Liver (tissue), 9 donors: ENCODE measurements around the gene MCTP1. TPM values are rescaled to one million over a fixed set of nuclear protein-coding genes. Genes with fewer than 3 reads are reported as not detected.

Experiments used
- DNase-seq: peaks from one replicate; pipeline ENCODE4 v3.0.0-alpha.2; 2017; ENCODE audit warnings: low spot score
- H3K27ac ChIP-seq, 2 donors: one replicate each; pipeline ENCODE4 v1.7.0; 2013; ENCODE audit warnings: inconsistent platforms in 2 of 2, low read length in 2 of 2, control low read depth in 1 of 2, low read depth in 1 of 2, mild to moderate bottlenecking in 1 of 2
- H3K27me3 ChIP-seq, 4 donors: one replicate each; pipeline versions ENCODE4 v1.6.1 to v1.7.0; 2013; ENCODE audit warnings: low read length in 3 of 4, inconsistent platforms in 1 of 4, mild to moderate bottlenecking in 1 of 4, moderate library complexity in 1 of 4; ENCODE audit not compliant: control insufficient read depth in 4 of 4, insufficient read depth in 4 of 4
- H3K36me3 ChIP-seq, 4 donors: one replicate each; pipeline versions ENCODE4 v1.6.1 to v1.7.0; 2013; ENCODE audit warnings: low read length in 3 of 4, mild to moderate bottlenecking in 3 of 4, low read depth in 1 of 4, moderate library complexity in 1 of 4; ENCODE audit not compliant: control insufficient read depth in 4 of 4, insufficient read depth in 3 of 4
- H3K4me1 ChIP-seq, 4 donors: one replicate each; pipeline versions ENCODE4 v1.6.1 to v1.7.0; 2013; ENCODE audit warnings: low read length in 3 of 4, mild to moderate bottlenecking in 3 of 4, moderate library complexity in 1 of 4; ENCODE audit not compliant: control insufficient read depth in 4 of 4, insufficient read depth in 4 of 4
- H3K4me3 ChIP-seq, 3 donors: one replicate each; pipeline versions ENCODE4 v1.6.1 to v1.7.0; 2013; ENCODE audit warnings: low read length in 3 of 3, control low read depth in 1 of 3, low read depth in 1 of 3, mild to moderate bottlenecking in 1 of 3
- H3K9ac ChIP-seq, 2 donors: one replicate each; pipeline ENCODE4 v1.7.0; 2013; ENCODE audit warnings: low read length in 2 of 2, mild to moderate bottlenecking in 2 of 2, moderate library complexity in 2 of 2, control low read depth in 1 of 2, low read depth in 1 of 2
- H3K9me3 ChIP-seq, 4 donors: one replicate each; pipeline versions ENCODE4 v1.6.1 to v1.7.0; 2013; ENCODE audit warnings: low read length in 3 of 4; ENCODE audit not compliant: control insufficient read depth in 4 of 4
- EGR1 ChIP-seq, 2 donors: IDR thresholded peaks; 2 replicates each; pipeline ENCODE4 v1.6.1; 2016 to 2018; ENCODE audit warnings: antibody characterized with exemption in 2 of 2, low read depth in 2 of 2
- FOXA1 ChIP-seq: IDR thresholded peaks from 2 replicates; pipeline ENCODE4 v1.6.1; 2016; ENCODE audit warnings: antibody characterized with exemption
- FOXA2 ChIP-seq: IDR thresholded peaks from 2 replicates; pipeline ENCODE4 v1.6.1; 2016; ENCODE audit warnings: antibody characterized with exemption
- GABPA ChIP-seq, 2 donors: IDR thresholded peaks in 1 of 2; conservative IDR thresholded peaks in 1 of 2; 2 replicates each; pipeline ENCODE4 v1.6.1; 2016; ENCODE audit warnings: antibody characterized with exemption in 2 of 2, mild to moderate bottlenecking in 1 of 2, moderate library complexity in 1 of 2
- HNF4A ChIP-seq, 2 donors: conservative IDR thresholded peaks; 2 replicates each; pipeline ENCODE4 v1.6.1; 2016; ENCODE audit warnings: antibody characterized with exemption in 2 of 2, mild to moderate bottlenecking in 2 of 2
- HNF4G ChIP-seq: IDR thresholded peaks from 2 replicates; pipeline ENCODE4 v1.6.1; 2016; ENCODE audit warnings: antibody characterized with exemption
- JUND ChIP-seq, 2 donors: IDR thresholded peaks; 2 replicates each; pipeline ENCODE4 v1.6.1; 2016; ENCODE audit warnings: antibody characterized with exemption in 2 of 2
- NR2F2 ChIP-seq: IDR thresholded peaks from 2 replicates; pipeline ENCODE4 v1.6.1; 2016; ENCODE audit warnings: antibody characterized with exemption
- RAD21 ChIP-seq, 2 donors: IDR thresholded peaks; 2 replicates each; pipeline ENCODE4 v1.6.1; 2016; ENCODE audit warnings: antibody characterized with exemption in 2 of 2, mild to moderate bottlenecking in 2 of 2
- SP1 ChIP-seq: IDR thresholded peaks from 2 replicates; pipeline ENCODE4 v1.6.1; 2018; ENCODE audit warnings: antibody characterized with exemption, mild to moderate bottlenecking
- TAF1 ChIP-seq: conservative IDR thresholded peaks from 2 replicates; pipeline ENCODE4 v1.6.1; 2016; ENCODE audit warnings: antibody characterized with exemption, mild to moderate bottlenecking
- YY1 ChIP-seq: IDR thresholded peaks from 2 replicates; pipeline ENCODE4 v1.6.1; 2016; ENCODE audit warnings: antibody characterized with exemption, mild to moderate bottlenecking
- WGBS: extraction: QIAGEN DNeasy Blood & Tissue Kit; methylation state at CpG from one replicate; pipeline ENCODE4 v1.1.7; 2013; 5-methylcytosine and 5-hydroxymethylcytosine counted together
- polyA plus RNA-seq, 2 donors: library from polyadenylated mRNA; stranded (reverse) in 1 of 2; unstranded in 1 of 2; fragments of 200-250 nt in 1 of 2; fragments of >200 nt in 1 of 2; fragmentation: Nextera tagmentation in 1 of 2; extraction: Ambion mirVana in 1 of 2; gene quantifications; one replicate each; pipeline versions ENCODE4 v1.2.1 to v1.2.3, GENCODE V29; 2013 to 2015
- total RNA-seq, 2 donors: library from RNA; depleted of rRNA; stranded (reverse); fragments of >200 nt; gene quantifications; one replicate each; pipeline ENCODE4 v1.2.3, GENCODE V29; 2014
- TF ChIP-seq, protein P1 (sequence below): fragments of 150-350 bp; IDR thresholded peaks from 2 replicates; pipeline ENCODE4 v1.5.1; 2017; ENCODE audit warnings: improper control_type of control experiment, low read depth, low read length; ENCODE audit not compliant: missing input control
- TF ChIP-seq, protein P2 (sequence below): IDR thresholded peaks from 2 replicates; pipeline ENCODE4 v1.6.1; 2016; ENCODE audit warnings: antibody characterized with exemption
- donor health status: healthy.
- donor health status: healthy.
- donor health status: healthy.
- donor health status: healthy.
- donor health status: healthy.

The MCTP1 gene
- total and polyA plus RNA-seq, 4 donors: 0.67 to 7.6 (median 4.3) TPM

DNA sequence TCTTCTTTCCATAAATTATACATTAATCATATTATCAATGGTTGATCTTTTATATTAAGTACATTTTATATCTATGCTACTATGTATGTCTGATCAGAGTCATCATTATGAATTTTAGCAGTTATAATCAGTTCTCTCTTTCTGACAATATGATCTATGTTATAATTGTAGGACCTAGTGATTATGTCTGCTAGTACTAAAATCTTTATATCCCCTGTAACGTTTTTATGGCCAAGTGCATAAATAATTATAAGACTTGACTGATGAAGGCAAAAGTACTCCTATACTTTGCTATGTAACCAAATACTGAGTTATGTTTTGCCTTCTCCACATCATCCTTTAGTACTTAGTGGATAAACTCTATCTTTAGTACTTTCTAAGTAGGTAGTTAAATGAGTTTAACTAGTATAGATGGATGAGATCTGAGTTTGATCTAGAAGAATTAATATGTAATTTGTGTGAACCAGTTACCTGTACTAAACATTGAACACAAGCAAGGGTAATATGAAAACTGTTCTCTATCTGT lies 591.0 kb downstream of the MCTP1 start:
- WGBS: 72% methylated on average over 1 of the region's 1 CpG
- TF ChIP-seq JUND (IDR thresholded peaks at IDR 0.05) (no peak), HNF4A (conservative IDR thresholded peaks at IDR 0.05) (no peak), TAF1 (no peak), FOXA1 (no peak), GABPA (IDR thresholded peaks at IDR 0.05 in 1 of 2, conservative IDR thresholded peaks at IDR 0.05 in 1 of 2) (no peak), YY1 (no peak), SP1 (no peak)
- TF ChIP-seq, protein P1, sequence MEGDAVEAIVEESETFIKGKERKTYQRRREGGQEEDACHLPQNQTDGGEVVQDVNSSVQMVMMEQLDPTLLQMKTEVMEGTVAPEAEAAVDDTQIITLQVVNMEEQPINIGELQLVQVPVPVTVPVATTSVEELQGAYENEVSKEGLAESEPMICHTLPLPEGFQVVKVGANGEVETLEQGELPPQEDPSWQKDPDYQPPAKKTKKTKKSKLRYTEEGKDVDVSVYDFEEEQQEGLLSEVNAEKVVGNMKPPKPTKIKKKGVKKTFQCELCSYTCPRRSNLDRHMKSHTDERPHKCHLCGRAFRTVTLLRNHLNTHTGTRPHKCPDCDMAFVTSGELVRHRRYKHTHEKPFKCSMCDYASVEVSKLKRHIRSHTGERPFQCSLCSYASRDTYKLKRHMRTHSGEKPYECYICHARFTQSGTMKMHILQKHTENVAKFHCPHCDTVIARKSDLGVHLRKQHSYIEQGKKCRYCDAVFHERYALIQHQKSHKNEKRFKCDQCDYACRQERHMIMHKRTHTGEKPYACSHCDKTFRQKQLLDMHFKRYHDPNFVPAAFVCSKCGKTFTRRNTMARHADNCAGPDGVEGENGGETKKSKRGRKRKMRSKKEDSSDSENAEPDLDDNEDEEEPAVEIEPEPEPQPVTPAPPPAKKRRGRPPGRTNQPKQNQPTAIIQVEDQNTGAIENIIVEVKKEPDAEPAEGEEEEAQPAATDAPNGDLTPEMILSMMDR: no peak
- Histone ChIP-seq H3K9me3 (no peaks in the 10 kb centered on the region), H3K27ac (no peak overlapping the region), H3K9ac (no peak overlapping the region), H3K4me1 (no peaks in the 10 kb centered on the region), H3K27me3 (no peaks in the 10 kb centered on the region), H3K36me3 (peaks cover 0 to 6% (median 5%) of the 10 kb centered on the region in 4 donors), H3K4me3 (no peak overlapping the region)
- no peak for DNase-seq

DNA sequence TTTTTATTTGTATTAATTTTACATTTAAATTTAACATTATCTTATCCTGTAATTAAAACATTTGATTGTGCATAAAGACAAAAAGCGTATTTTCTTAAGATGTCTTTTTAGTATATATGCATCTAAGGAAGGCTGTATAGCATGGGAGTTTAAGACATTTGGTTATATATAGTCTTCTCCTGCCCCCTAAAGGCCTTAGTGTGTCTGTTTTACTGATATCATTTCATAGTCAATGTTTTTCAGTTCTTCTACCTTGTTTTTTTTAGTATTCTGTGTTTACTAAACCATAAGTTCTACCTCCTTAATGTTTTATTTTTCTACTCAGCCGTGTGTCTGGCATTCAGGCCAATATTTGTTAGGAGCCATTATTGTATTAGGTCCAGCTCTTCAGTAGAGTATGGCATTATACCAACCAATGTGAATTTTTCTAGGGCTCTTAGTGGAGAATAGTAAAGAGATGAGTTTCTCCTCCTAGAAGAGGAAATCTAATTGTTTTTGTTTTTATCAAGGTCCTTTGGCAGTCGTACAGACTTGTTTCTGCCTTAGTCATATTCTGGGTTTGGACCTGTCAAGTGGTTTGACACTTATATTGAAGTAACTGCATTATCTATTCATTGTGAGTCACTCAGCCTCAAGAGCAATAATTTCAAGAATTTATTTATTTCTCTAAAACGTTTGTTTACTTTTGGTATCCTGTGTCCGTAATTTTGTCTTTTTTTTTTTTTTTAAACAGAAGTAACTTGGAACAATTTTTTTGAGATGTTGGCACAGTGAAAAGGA lies 591.7 kb downstream of the MCTP1 start:
- TF ChIP-seq TAF1: no peak
- no peak for TF ChIP-seq JUND (IDR thresholded peaks at IDR 0.05)
- peak; percentile 72 to 75 for TF ChIP-seq RAD21 (IDR thresholded peaks at IDR 0.05)
- no peak for TF ChIP-seq NR2F2
- no peak for TF ChIP-seq FOXA2
- TF ChIP-seq YY1: no peak
- no peak for TF ChIP-seq HNF4G
- TF ChIP-seq, protein P1: peak; percentile 37
- TF ChIP-seq EGR1 (IDR thresholded peaks at IDR 0.05; ENCODE audit: low read depth in 2 of 2): no peak
- TF ChIP-seq, protein P2, sequence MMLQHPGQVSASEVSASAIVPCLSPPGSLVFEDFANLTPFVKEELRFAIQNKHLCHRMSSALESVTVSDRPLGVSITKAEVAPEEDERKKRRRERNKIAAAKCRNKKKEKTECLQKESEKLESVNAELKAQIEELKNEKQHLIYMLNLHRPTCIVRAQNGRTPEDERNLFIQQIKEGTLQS: no peak
- H3K27me3 ChIP-seq: no peaks in the 10 kb centered on the region
- peaks cover 0 to 8% (median 7%) of the 10 kb centered on the region in 4 donors for H3K36me3 ChIP-seq
- H3K27ac ChIP-seq: no peak overlapping the region
- no peak for DNase-seq
- no peak overlapping the region for H3K4me3 ChIP-seq
- WGBS: 66% methylated on average over 5 of the region's 5 CpGs
- no peak overlapping the region for H3K9ac ChIP-seq
- no peaks in the 10 kb centered on the region for H3K4me1 ChIP-seq
- no peaks in the 10 kb centered on the region for H3K9me3 ChIP-seq
